HG02840 (cell line): ENCODE data around the gene P2RX2.

Experiments
- ATAC-seq: cut with Tn5 transposase; IDR thresholded peaks from one replicate; pipeline ENCODE4 v1.9.1; 2021; ENCODE audit warnings: mild to moderate bottlenecking, moderate library complexity, moderate number of reproducible peaks; ENCODE audit not compliant: unreplicated experiment, low FRiP score

P2RX2 gene

GRCh38 chr12:132618683-132619043 is at the start of gene P2RX2:
Gene P2RX2 (plus strand): TSS chr12:132618776. CDS start chr12:132618817, 41 bp downstream.
- ATAC-seq: no peak

DNA sequence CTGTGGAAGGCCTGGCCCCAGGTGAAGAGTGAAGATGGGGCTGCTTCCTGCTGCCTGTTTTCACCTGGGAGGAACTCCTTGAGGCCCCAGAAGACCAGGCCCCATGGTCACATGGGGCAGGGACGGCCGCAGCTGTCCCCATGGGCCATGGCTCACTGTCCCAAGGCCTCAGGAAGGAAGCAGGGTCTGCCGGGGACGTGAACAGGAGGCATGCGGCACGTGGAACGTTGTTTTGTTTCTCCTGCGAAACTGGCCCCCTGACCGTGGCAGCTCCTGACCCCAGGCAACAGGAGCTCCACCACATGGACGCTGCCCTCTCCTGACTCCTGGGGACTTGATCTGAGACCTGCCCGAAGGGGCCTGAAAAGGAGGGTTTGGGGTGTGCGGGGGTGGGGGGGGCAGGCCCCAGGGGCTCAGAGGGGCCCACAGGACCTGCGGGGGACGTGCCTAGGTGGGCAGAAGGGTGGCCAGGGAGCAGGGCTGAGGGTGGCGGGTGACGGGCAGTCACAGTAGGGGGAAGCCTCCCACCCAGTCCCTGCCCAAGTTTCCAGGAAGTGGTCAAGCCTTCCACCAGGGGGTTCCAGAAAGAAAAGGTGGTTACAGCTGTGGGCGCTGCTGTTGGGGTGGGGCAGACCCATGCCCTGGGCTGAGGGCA is 49.6 kb upstream of the P2RX2 start:
- no peak for ATAC-seq

GRCh38 chr12:132569856-132570480 is 48.6 kb upstream of the P2RX2 start:
- ATAC-seq: no peak

- ATAC-seq: no peak
Observed at GRCh38 chr12:132570635-132571034, 47.9 kb upstream of the P2RX2 start.

- no peak for ATAC-seq
Observed at GRCh38 chr12:132571051-132571450, 47.5 kb upstream of the P2RX2 start.

- ATAC-seq: no peak
Observed at GRCh38 chr12:132571598-132571997, 47.0 kb upstream of the P2RX2 start.

DNA sequence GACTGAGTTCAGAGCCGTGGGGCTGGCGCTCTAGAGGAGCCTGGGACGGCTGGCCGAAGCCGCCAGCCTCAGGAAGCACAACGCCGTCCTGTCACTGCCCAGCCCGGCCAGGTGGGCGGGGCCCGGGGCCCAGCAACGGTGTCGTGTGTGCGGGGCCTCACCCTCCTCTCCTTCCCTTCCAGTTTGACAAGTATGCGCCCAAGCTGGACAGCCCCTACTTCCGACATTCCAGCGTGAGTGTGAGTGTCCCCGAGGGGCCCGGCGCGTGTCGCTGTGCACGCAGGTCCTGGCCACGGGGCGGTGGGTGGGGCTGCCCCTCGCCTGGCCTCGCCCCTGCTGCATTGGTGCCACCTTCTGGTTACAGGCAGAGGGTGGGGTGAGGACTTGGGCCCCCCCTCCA is 46.5 kb upstream of the P2RX2 start:
- ATAC-seq: no peak

DNA sequence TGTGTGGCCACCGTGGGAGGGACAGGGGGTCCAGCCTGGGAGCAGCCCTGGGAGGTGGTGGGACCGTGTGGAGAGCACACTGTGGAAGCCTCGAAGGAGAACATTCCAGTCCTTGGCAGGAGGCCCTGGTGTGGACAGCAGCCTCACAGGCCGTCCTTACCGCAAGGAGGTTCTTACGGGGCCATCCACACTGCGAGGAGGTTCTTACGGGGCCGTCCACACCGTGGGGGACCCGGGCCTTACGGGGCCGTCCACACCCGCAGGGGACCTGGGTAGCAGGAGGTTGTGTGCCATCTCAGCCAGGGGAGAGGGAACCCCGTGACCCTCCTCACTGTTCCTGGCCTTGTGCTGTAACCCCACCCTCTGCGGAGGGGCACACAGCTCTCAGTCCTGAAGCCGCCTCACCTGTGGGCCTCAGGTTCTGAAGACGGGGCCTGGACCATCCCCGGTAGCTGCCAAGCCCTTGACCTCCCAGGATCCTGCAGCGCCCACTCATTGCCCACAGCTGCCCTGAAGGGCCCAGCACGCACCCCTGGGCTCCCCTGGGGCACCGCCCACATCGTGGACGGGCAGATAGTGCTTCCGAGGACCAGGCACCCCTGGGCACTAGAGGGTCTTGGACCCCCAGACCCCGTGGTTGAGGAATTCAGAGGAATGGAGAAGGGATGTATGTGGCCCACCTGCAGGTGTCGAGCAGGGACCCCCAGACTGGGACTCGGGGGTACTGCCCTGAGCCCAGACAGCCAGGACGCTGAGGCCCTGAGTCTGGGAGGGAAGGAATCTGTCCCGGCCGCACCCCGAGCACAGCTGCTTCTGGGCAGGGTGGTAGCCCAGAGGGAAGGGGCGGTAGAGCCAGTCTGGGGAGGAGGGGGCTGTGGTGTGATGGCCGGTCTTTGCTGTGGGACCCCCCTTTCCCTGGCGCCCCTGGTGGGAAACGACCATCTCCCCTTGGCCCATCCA is 45.5 kb upstream of the P2RX2 start:
- no peak for ATAC-seq

DNA sequence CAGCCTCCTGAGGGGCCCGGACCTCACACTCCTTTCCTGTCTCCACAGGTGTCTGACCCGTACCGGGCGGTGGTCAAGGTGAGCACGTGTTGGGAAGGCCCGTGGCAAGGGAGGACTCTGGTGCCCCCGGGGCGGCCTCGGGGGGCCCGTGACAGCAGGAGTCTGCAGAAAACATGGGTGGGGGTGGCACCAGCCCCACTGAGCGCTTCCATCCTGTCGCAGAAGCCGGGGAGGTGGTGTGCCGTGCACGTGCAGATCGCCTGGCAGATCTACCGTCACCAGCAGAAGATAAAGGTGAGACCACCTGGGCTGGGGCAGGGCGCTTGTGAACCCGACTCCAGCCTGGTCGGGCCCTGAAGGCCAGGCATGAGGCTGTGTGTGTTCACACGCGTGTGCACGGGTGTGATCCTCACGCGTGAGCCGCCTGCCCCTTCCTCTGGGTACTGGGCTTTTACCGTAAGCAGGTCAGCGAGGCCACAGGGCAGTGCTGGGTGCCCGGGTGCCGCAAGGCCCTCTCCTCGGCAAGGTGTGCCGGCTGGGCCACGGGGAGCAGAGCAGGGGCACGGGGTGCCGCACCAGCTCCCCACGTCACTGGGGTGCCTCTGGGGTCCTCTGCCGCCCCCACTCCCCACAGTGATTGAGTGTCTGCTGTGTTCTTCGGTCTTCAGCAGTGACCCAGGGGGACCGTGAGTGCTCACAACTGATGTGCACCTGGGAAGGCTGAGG is 44.1 kb upstream of the P2RX2 start:
- ATAC-seq: no peak

- no peak for ATAC-seq
Observed at GRCh38 chr12:132575661-132576060, 42.9 kb upstream of the P2RX2 start.

DNA sequence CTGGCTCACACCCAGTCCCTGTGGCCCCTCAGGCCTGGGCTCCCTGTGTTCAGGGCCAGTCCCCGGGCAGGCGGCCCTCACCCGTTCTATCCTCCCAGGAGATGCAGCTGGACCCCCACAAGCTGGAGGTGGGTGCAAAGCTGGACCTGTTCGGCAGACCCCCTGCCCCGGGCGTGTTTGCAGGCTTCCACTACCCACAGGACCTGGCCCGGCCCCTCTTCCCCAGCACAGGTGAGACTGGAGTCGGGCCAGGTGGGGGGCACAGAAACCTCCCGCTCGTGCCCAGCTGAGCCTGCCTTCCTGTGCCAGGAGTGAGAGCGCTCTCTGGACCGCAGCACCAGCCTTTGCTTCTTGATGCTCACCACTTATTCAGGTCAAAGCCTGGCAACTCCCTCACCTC is 41.9 kb upstream of the P2RX2 start:
- ATAC-seq: no peak

GRCh38 chr12:132577191-132577920 is 41.2 kb upstream of the P2RX2 start:
- ATAC-seq: no peak

DNA sequence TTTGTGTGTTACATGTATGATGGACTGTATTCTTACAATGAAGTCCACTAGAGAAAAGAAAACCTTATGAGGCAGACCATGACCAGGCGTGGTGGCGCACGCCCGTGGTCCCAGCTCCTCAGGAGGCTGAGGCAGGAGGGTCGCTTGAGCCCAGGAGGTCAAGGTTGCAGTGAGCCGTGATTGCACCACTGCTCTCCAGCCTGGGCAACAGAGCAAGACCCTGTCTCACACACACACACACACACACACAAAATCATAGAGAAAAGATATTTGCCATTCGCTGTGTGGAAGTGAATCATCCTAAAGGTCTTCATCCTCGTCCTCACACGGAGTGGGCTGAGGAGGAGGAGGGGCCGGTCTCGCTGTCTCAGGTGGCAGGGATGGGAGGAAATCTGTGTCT is 40.5 kb upstream of the P2RX2 start:
- ATAC-seq: no peak

GRCh38 chr12:132578826-132579225 is 39.8 kb upstream of the P2RX2 start:
- no peak for ATAC-seq

- ATAC-seq: no peak
Observed at GRCh38 chr12:132579744-132580143, 38.8 kb upstream of the P2RX2 start.

GRCh38 chr12:132580701-132581292 is 37.8 kb upstream of the P2RX2 start:
- no peak for ATAC-seq

GRCh38 chr12:132581348-132582057 is 37.1 kb upstream of the P2RX2 start:
- ATAC-seq: no peak

DNA sequence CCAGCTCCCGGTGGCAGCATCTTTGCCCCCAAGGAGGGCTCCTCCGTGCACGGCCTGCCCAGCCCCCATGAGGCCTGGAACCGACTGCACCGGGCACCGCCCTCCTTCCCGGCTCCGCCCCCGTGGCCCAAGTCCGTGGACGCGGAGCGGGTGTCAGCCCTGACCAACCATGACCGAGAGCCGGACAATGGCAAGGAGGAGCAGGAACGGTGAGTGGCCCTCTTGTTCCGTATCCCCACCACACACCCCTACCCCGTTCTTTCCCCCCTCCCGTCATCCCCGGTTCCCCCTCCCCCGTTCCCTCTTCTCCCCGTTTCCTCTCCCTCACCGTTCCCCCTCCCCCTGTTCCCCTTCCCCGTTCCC is 36.5 kb upstream of the P2RX2 start:
- ATAC-seq: no peak
